GM23338 (cell line): ENCODE results near the gene LEFTY1. TPM values are rescaled to one million over a fixed set of nuclear protein-coding genes. Genes with fewer than 3 reads are reported as not detected.

Source experiments
- ATAC-seq: fragments of 200-7000 bp; cut with Tn5 transposase; 3 replicates; pipeline ENCODE4 v1.9.1; 2020
- DNase-seq: peaks from one replicate; pipeline ENCODE4 v3.0.0-alpha.2; 2015; ENCODE audit warnings: low spot score
- H2AFZ ChIP-seq: fragments of 200-600 bp; sonication (generic); 2 replicates; pipeline ENCODE4 v1.8.0; 2016; ENCODE audit warnings: antibody characterized with exemption, mild to moderate bottlenecking, moderate library complexity
- H3F3A ChIP-seq: fragments of 200-600 bp; sonication (generic); replicated peaks from 2 replicates; pipeline ENCODE4 v1.8.0; 2017; ENCODE audit warnings: antibody characterized with exemption, mixed run types, low read depth
- H3K27ac ChIP-seq: fragments of 200-600 bp; sonication (generic); 2 replicates; pipeline ENCODE4 v1.6.1; 2016; ENCODE audit warnings: low read depth
- H3K27me3 ChIP-seq: fragments of 200-600 bp; sonication (generic); 2 replicates; pipeline ENCODE4 v1.8.0; 2016; ENCODE audit warnings: mild to moderate bottlenecking, mixed run types, moderate library complexity; ENCODE audit not compliant: insufficient read depth
- H3K36me3 ChIP-seq: fragments of 200-600 bp; sonication (generic); 2 replicates; pipeline ENCODE4 v1.8.0; 2016; ENCODE audit warnings: mild to moderate bottlenecking; ENCODE audit not compliant: insufficient read depth
- H3K4me1 ChIP-seq: fragments of 200-600 bp; sonication (generic); 2 replicates; pipeline ENCODE4 v1.8.0; 2016; ENCODE audit warnings: mild to moderate bottlenecking, moderate library complexity; ENCODE audit not compliant: insufficient read depth
- H3K4me2 ChIP-seq: fragments of 200-600 bp; sonication (generic); 2 replicates; pipeline ENCODE4 v1.7.1; 2017; ENCODE audit warnings: mixed run types
- H3K4me3 ChIP-seq: fragments of 200-600 bp; sonication (generic); 2 replicates; pipeline ENCODE4 v1.6.1; 2016; ENCODE audit warnings: mixed run types
- H3K79me2 ChIP-seq: fragments of 200-600 bp; sonication (generic); replicated peaks from 2 replicates; pipeline ENCODE4 v1.8.0; 2017; ENCODE audit warnings: mild to moderate bottlenecking; ENCODE audit not compliant: insufficient read depth
- H3K9me2 ChIP-seq: fragments of 200-600 bp; sonication (generic); 2 replicates; pipeline ENCODE4 v1.8.0; 2017; ENCODE audit not compliant: insufficient read depth
- H4K20me1 ChIP-seq: fragments of 200-600 bp; sonication (generic); replicated peaks from 2 replicates; pipeline ENCODE4 v1.8.0; 2017; ENCODE audit warnings: mild to moderate bottlenecking; ENCODE audit not compliant: insufficient read depth
- H3K27ac Mint-ChIP-seq: 2 replicates; pipeline ENCODE4 v1.8.0; 2020; ENCODE audit warnings: inconsistent platforms, mild to moderate bottlenecking, moderate library complexity, mixed read lengths
- H3K27me3 Mint-ChIP-seq: 3 replicates; pipeline ENCODE4 v1.8.0; 2022; ENCODE audit warnings: low read depth, mild to moderate bottlenecking, moderate library complexity, mixed read lengths, inconsistent platforms; ENCODE audit not compliant: insufficient read depth, poor library complexity
- H3K36me3 Mint-ChIP-seq: 3 replicates; pipeline ENCODE4 v1.8.0; 2021; ENCODE audit warnings: low read depth, mild to moderate bottlenecking, inconsistent platforms, moderate library complexity, mixed read lengths
- H3K4me1 Mint-ChIP-seq: 3 replicates; pipeline ENCODE4 v1.8.0; 2020; ENCODE audit warnings: mild to moderate bottlenecking, inconsistent platforms, mixed read lengths
- H3K4me3 Mint-ChIP-seq: 3 replicates; pipeline ENCODE4 v1.8.0; 2021; ENCODE audit warnings: moderate library complexity, mild to moderate bottlenecking, inconsistent platforms, mixed read lengths
- H3K9me3 Mint-ChIP-seq: 3 replicates; pipeline ENCODE4 v1.8.0; 2020; ENCODE audit warnings: moderate library complexity, mild to moderate bottlenecking, inconsistent platforms, mixed read lengths
- ETS1 ChIP-seq: IDR thresholded peaks from 2 replicates; pipeline ENCODE4 v1.6.1; 2016; ENCODE audit warnings: antibody characterized with exemption
- EZH2 ChIP-seq: fragments of 200-600 bp; sonication (generic); IDR thresholded peaks from one replicate; pipeline ENCODE4 v1.8.0; 2017; ENCODE audit warnings: antibody characterized with exemption, mild to moderate bottlenecking, low read depth; ENCODE audit not compliant: unreplicated experiment
- NANOG ChIP-seq: IDR thresholded peaks from 2 replicates; pipeline ENCODE4 v1.6.1; 2016; ENCODE audit warnings: antibody characterized with exemption, borderline replicate concordance
- ZNF331 ChIP-seq: fragments of 250-450 bp; sonication (Bioruptor Pico); IDR thresholded peaks from 2 replicates; pipeline ENCODE4 v1.5.0; 2020; ENCODE audit warnings: low read depth, mild to moderate bottlenecking, moderate library complexity
- ZNF462 ChIP-seq: fragments of 250-450 bp; sonication (Bioruptor Pico); IDR thresholded peaks from 2 replicates; pipeline ENCODE4 v1.5.0; 2020; ENCODE audit warnings: mild to moderate bottlenecking, moderate library complexity
- polyA plus RNA-seq: library from polyadenylated mRNA; unstranded; fragments of >200 nt; fragmentation: Nextera tagmentation; extraction: Ambion mirVana; gene quantifications from 2 replicates; pipeline ENCODE4 v1.2.1, GENCODE V29; 2016
- total RNA-seq: library from RNA; depleted of rRNA; stranded (reverse); fragments of >200 nt; shearing (Covaris generic); gene quantifications from 2 replicates; pipeline ENCODE4 v1.2.3, GENCODE V29; 2014

The LEFTY1 gene
- total and polyA plus RNA-seq, 2 experiments from 2014 or later = 27.5 to 65.4 TPM

- TF ChIP-seq ZNF462 (CRISPR knock-in tag) = no peak
- no peak for TF ChIP-seq ETS1
- no peak for TF ChIP-seq EZH2
- no peak for TF ChIP-seq NANOG
- no peak for TF ChIP-seq ZNF331
These were observed 43.2 kb downstream of the LEFTY1 start (continued) for GRCh38 chr1:225845571-225846259.

- Mint-ChIP-seq H3K4me1 (peaks cover 26% of the 10 kb centered on the region), H3K4me3 (no peak overlapping the region), H3K27me3 (peaks cover 17% of the 10 kb centered on the region), H3K36me3 (peaks cover 54% of the 10 kb centered on the region), H3K27ac (no peak overlapping the region), H3K9me3 (peaks cover 1% of the 10 kb centered on the region)
- Histone ChIP-seq H3K4me2 (peak overlapping the region; percentile 38; the same call in 1 of the 2 replicates), H2AFZ (no peak overlapping the region), H3K9me2 (no peaks in the 10 kb centered on the region), H3F3A (peaks cover 45% of the 10 kb centered on the region), H3K27ac (no peak overlapping the region), H3K79me2 (no peaks in the 10 kb centered on the region), H3K4me1 (peaks cover 8% of the 10 kb centered on the region), H3K4me3 (no peak overlapping the region), H4K20me1 (no peaks in the 10 kb centered on the region; the same call in 1 of the 2 replicates), H3K27me3 (no peaks in the 10 kb centered on the region), H3K36me3 (no peaks in the 10 kb centered on the region; the same call in 1 of the 2 replicates)
- no peak for ATAC-seq
- no peak for DNase-seq
- TF ChIP-seq ZNF462 (CRISPR knock-in tag) (no peak), EZH2 (no peak)
These were observed 43.8 kb downstream of the LEFTY1 start for GRCh38 chr1:225845097-225845496.
